Astrocyte (in vitro differentiated cells and primary cell): ENCODE measurements around the gene ALPL. TPM values are rescaled to one million over a fixed set of nuclear protein-coding genes. Genes with fewer than 3 reads are reported as not detected.

Experiments
- DNase-seq: peaks from one replicate; pipeline ENCODE4 v3.0.0-alpha.2; 2010; ENCODE audit warnings: low read depth
- FAIRE-seq: peaks from 2 replicates; lab custom pipeline; 2011; peaks lifted over from hg19 to GRCh38; lab: Jason Lieb, UNC
- H2AFZ ChIP-seq: 2 replicates; pipeline ENCODE4 v1.6.0; 2012; ENCODE audit warnings: low read depth, low read length, inconsistent platforms
- H3K27ac ChIP-seq: 2 replicates; pipeline ENCODE4 v1.5.1; 2011; ENCODE audit warnings: low read depth, low read length, inconsistent platforms
- H3K27me3 ChIP-seq: 2 replicates; pipeline ENCODE4 v1.6.0; 2011; ENCODE audit warnings: low read length, inconsistent platforms; ENCODE audit not compliant: insufficient read depth
- H3K36me3 ChIP-seq: 2 replicates; pipeline ENCODE4 v1.5.1; 2011; ENCODE audit warnings: low read length, inconsistent platforms; ENCODE audit not compliant: insufficient read depth
- H3K4me1 ChIP-seq: 2 replicates; pipeline ENCODE4 v1.5.1; 2011; ENCODE audit warnings: low read length, inconsistent platforms; ENCODE audit not compliant: insufficient read depth
- H3K4me2 ChIP-seq: 2 replicates; pipeline ENCODE4 v1.6.0; 2012; ENCODE audit warnings: low read length, inconsistent platforms
- H3K4me3 ChIP-seq: 2 replicates; pipeline ENCODE4 v1.5.1; 2011; ENCODE audit warnings: low read depth, mild to moderate bottlenecking, low read length, inconsistent platforms; ENCODE audit not compliant: insufficient read depth
- H3K79me2 ChIP-seq: 2 replicates; pipeline ENCODE4 v1.6.0; 2012; ENCODE audit warnings: mild to moderate bottlenecking, low read length, inconsistent platforms; ENCODE audit not compliant: insufficient read depth
- H3K9ac ChIP-seq: 2 replicates; pipeline ENCODE4 v1.6.0; 2012; ENCODE audit warnings: mild to moderate bottlenecking, low read length, inconsistent platforms
- H3K9me3 ChIP-seq: 2 replicates; pipeline ENCODE4 v1.5.1; 2012; ENCODE audit warnings: low read depth, mild to moderate bottlenecking, low read length, inconsistent platforms; ENCODE audit not compliant: insufficient read depth
- H4K20me1 ChIP-seq: 2 replicates; pipeline ENCODE4 v1.6.0; 2012; ENCODE audit warnings: low read length, inconsistent platforms; ENCODE audit not compliant: insufficient read depth
- H3K27ac Mint-ChIP-seq: one replicate; pipeline ENCODE4 v1.8.0; 2021; ENCODE audit warnings: mild to moderate bottlenecking, mixed read lengths; ENCODE audit not compliant: unreplicated experiment
- H3K27me3 Mint-ChIP-seq: one replicate; pipeline ENCODE4 v1.8.0; 2021; ENCODE audit warnings: low read depth, mixed read lengths; ENCODE audit not compliant: unreplicated experiment
- H3K36me3 Mint-ChIP-seq: one replicate; pipeline ENCODE4 v1.8.0; 2021; ENCODE audit warnings: low read depth, mixed read lengths; ENCODE audit not compliant: unreplicated experiment
- H3K4me1 Mint-ChIP-seq: one replicate; pipeline ENCODE4 v1.8.0; 2021; ENCODE audit warnings: low read depth, mixed read lengths; ENCODE audit not compliant: unreplicated experiment
- H3K4me3 Mint-ChIP-seq: one replicate; pipeline ENCODE4 v1.8.0; 2021; ENCODE audit warnings: mild to moderate bottlenecking, moderate library complexity, mixed read lengths; ENCODE audit not compliant: unreplicated experiment
- H3K9me3 Mint-ChIP-seq: one replicate; pipeline ENCODE4 v1.8.0; 2021; ENCODE audit warnings: mild to moderate bottlenecking, mixed read lengths; ENCODE audit not compliant: unreplicated experiment
- EZH2 ChIP-seq: IDR thresholded peaks from 2 replicates; pipeline ENCODE4 v1.6.1; 2012; ENCODE audit warnings: mild to moderate bottlenecking, low read length, inconsistent platforms; ENCODE audit not compliant: insufficient read depth
- total RNA-seq: library from RNA; stranded (reverse); gene quantifications from 2 replicates; pipeline ENCODE4 v1.2.1, GENCODE V29; 2021
- TF ChIP-seq, protein P1 (sequence below): IDR thresholded peaks from 2 replicates; pipeline ENCODE4 v1.5.1; 2011; ENCODE audit warnings: low read depth, mild to moderate bottlenecking, inconsistent platforms, low read length, moderate library complexity; ENCODE audit not compliant: insufficient read depth

ALPL gene
- total RNA-seq, 1 donor from 2014 or later, result 24.3 TPM

DNA sequence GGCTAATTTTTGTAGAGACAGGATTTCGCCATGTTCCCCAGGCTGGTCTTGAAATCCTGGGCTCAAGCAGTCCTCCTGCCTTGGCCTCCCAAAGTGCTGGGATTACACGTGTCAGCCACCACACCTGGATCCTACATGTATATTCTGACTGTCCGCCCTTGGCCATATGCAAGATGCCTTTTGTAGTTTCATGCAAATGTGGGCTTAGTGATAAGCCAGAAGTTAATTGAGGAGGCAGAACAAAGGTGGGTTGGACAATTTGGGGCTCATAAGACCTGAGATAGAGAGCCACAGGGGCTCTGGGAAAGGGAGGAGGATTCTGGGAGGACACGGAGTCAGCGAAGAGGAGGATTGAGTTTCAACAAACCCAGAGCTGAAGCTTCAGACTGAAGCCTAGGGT lies 24.9 kb downstream of the ALPL start:
- no peak overlapping the region for H3K9ac ChIP-seq
- Mint-ChIP-seq H3K4me3 (no peak overlapping the region), H3K27me3 (peaks cover 14% of the 10 kb centered on the region), H3K4me1 (peaks cover 5% of the 10 kb centered on the region), H3K9me3 (no peaks in the 10 kb centered on the region), H3K36me3 (peaks cover 2% of the 10 kb centered on the region), H3K27ac (no peak overlapping the region)
- TF ChIP-seq EZH2, result no peak
- TF ChIP-seq, protein P1, sequence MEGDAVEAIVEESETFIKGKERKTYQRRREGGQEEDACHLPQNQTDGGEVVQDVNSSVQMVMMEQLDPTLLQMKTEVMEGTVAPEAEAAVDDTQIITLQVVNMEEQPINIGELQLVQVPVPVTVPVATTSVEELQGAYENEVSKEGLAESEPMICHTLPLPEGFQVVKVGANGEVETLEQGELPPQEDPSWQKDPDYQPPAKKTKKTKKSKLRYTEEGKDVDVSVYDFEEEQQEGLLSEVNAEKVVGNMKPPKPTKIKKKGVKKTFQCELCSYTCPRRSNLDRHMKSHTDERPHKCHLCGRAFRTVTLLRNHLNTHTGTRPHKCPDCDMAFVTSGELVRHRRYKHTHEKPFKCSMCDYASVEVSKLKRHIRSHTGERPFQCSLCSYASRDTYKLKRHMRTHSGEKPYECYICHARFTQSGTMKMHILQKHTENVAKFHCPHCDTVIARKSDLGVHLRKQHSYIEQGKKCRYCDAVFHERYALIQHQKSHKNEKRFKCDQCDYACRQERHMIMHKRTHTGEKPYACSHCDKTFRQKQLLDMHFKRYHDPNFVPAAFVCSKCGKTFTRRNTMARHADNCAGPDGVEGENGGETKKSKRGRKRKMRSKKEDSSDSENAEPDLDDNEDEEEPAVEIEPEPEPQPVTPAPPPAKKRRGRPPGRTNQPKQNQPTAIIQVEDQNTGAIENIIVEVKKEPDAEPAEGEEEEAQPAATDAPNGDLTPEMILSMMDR, result no peak
- no peak overlapping the region for H2AFZ ChIP-seq
- H3K36me3 ChIP-seq, result no peaks in the 10 kb centered on the region
- no peak overlapping the region for H3K27ac ChIP-seq
- peaks cover 7% of the 10 kb centered on the region for H3K4me1 ChIP-seq
- FAIRE-seq (no peak), DNase-seq (no peak)
- H3K4me3 ChIP-seq, result no peak overlapping the region
- H3K4me2 ChIP-seq, result no peak overlapping the region
- peaks cover 5% of the 10 kb centered on the region for H4K20me1 ChIP-seq
- H3K27me3 ChIP-seq, result peaks cover 36% of the 10 kb centered on the region
- no peaks in the 10 kb centered on the region for H3K79me2 ChIP-seq
- no peaks in the 10 kb centered on the region for H3K9me3 ChIP-seq

DNA sequence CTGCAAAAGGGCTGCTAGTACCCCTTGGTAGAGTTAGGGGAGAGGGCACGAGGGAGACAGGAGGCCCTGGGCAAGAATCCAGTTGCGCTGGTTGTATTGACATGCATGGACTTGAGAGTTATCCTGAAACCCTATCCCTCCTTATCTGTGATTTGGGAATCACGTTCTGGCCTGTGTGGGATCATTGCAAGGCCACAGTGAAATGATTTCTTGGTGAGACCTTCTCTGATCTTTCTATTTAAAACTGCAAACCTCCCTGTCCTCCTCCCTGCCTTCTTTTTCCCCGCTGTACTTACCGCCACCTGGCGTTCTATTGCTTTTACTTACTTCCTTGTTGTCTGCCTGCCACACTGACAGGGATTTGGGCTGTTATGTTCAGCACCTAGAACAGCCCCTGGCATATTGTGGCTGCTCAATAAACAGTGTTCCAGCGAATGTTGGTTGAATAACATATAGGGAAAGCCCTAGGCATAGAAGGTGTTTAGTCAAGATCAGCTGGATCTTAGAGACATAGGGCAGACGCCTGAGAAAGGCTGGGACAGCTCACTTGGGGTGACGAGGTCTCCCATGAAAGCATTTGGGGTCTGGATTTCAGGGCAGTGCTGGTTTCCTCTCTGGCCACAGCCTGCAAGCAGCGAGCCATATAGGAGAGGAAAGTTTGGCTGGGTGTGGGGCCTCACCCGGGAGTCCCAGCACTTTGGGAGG lies 25.6 kb downstream of the ALPL start:
- peaks cover 7% of the 10 kb centered on the region for H3K4me1 ChIP-seq
- no peak overlapping the region for H3K4me2 ChIP-seq
- no peak overlapping the region for H2AFZ ChIP-seq
- H3K9me3 ChIP-seq, result no peaks in the 10 kb centered on the region
- FAIRE-seq, result no peak
- H3K79me2 ChIP-seq, result no peaks in the 10 kb centered on the region
- H4K20me1 ChIP-seq, result peaks cover 5% of the 10 kb centered on the region
- Mint-ChIP-seq H3K36me3 (peaks cover 2% of the 10 kb centered on the region), H3K4me3 (no peak overlapping the region), H3K27ac (no peak overlapping the region), H3K4me1 (peaks cover 5% of the 10 kb centered on the region), H3K27me3 (peaks cover 14% of the 10 kb centered on the region), H3K9me3 (no peaks in the 10 kb centered on the region)
- no peaks in the 10 kb centered on the region for H3K36me3 ChIP-seq
- no peak overlapping the region for H3K9ac ChIP-seq
- H3K27ac ChIP-seq, result no peak overlapping the region
- TF ChIP-seq EZH2, result no peak
- TF ChIP-seq, protein P1, result peak; percentile 52
- no peak overlapping the region for H3K4me3 ChIP-seq
- DNase-seq, result peak; percentile 38
- peaks cover 31% of the 10 kb centered on the region for H3K27me3 ChIP-seq

DNA sequence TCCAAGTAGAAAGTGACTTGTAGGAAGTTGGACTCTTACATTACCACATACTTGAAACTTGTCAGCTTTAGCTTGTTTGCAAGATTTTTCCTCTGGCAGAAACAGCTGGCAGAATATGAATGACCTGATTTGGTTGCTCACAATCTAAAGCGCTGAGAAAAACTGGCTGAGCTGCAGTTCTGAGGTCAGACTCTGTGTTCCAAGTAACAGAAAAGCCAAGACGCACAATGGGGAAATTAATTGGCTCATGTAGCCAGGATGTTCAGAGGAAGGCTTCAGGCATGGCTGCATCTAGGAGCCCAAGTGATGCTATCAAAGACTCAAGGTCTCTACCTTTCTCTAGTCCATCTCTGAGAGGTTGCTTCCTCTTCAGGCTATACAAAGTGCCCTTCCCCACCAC lies 27.0 kb downstream of the ALPL start:
- Histone ChIP-seq H3K27me3 (peaks cover 26% of the 10 kb centered on the region), H3K9ac (no peak overlapping the region), H3K36me3 (no peaks in the 10 kb centered on the region), H3K4me2 (no peak overlapping the region), H2AFZ (no peak overlapping the region), H3K27ac (no peak overlapping the region), H3K9me3 (no peaks in the 10 kb centered on the region), H3K4me3 (no peak overlapping the region), H4K20me1 (peaks cover 5% of the 10 kb centered on the region), H3K79me2 (no peaks in the 10 kb centered on the region), H3K4me1 (peaks cover 8% of the 10 kb centered on the region)
- Mint-ChIP-seq H3K4me3 (no peak overlapping the region), H3K9me3 (no peaks in the 10 kb centered on the region), H3K27me3 (peaks cover 20% of the 10 kb centered on the region), H3K27ac (no peak overlapping the region), H3K4me1 (no peaks in the 10 kb centered on the region), H3K36me3 (peaks cover 2% of the 10 kb centered on the region)
- FAIRE-seq, result no peak
- TF ChIP-seq EZH2, result no peak
- TF ChIP-seq, protein P1, result no peak
- no peak for DNase-seq
